Activated CD4-positive, alpha-beta memory T cell treated with anti-CD3 and anti-CD28 coated beads, Interleukin-2, amount 10 ng/mL, durations not matched to agents 7 days and 5 days (primary cell): ENCODE measurements around the gene TBC1D19. TPM values are rescaled to one million over a fixed set of nuclear protein-coding genes. Genes with fewer than 3 reads are reported as not detected.

ENCODE experiments used
- CTCF ChIA-PET: fragments of 350-600 bp; sonication (Branson Sonifier 250); formaldehyde crosslinking; loops from one replicate; lab custom pipeline; 2021; ENCODE audit warnings: antibody characterized with exemption, inconsistent platforms; lab: Charles Lee
- POLR2A ChIA-PET: fragments of 350-600 bp; sonication (Branson Sonifier 250); formaldehyde crosslinking; loops from one replicate; lab custom pipeline; 2021; ENCODE audit warnings: antibody characterized with exemption; lab: Charles Lee
- DNase-seq: peaks from one replicate; pipeline ENCODE4 v3.0.0-alpha.2; 2020
- H3K27ac Mint-ChIP-seq: one replicate; pipeline ENCODE4 v1.8.0; 2021; ENCODE audit warnings: mild to moderate bottlenecking, mixed read lengths
- H3K27me3 Mint-ChIP-seq: one replicate; pipeline ENCODE4 v1.8.0; 2021; ENCODE audit warnings: mixed read lengths
- H3K36me3 Mint-ChIP-seq: one replicate; pipeline ENCODE4 v1.8.0; 2021; ENCODE audit warnings: low read depth, mixed read lengths
- H3K4me1 Mint-ChIP-seq: one replicate; pipeline ENCODE4 v1.8.0; 2021; ENCODE audit warnings: mixed read lengths
- H3K4me3 Mint-ChIP-seq: one replicate; pipeline ENCODE4 v1.8.0; 2021; ENCODE audit warnings: mild to moderate bottlenecking, mixed read lengths
- H3K9me3 Mint-ChIP-seq: one replicate; pipeline ENCODE4 v1.8.0; 2021; ENCODE audit warnings: mixed read lengths
- total RNA-seq, 2 experiments: library from RNA; stranded (reverse); gene quantifications; one replicate each; pipeline ENCODE4 v1.2.3, GENCODE V29; 2021

The TBC1D19 gene
- total RNA-seq, 2 experiments from 2014 or later, result 5.6 to 7.1 TPM

- H3K27me3 Mint-ChIP-seq, result no peaks in the 10 kb centered on the region
- H3K36me3 Mint-ChIP-seq, result no peaks in the 10 kb centered on the region
- H3K4me1 Mint-ChIP-seq, result peaks cover 7% of the 10 kb centered on the region
- CTCF ChIA-PET, result no interaction called here
- no peak overlapping the region for H3K27ac Mint-ChIP-seq
- no peak for DNase-seq
- H3K9me3 Mint-ChIP-seq, result no peaks in the 10 kb centered on the region
- H3K4me3 Mint-ChIP-seq, result no peak overlapping the region
- POLR2A ChIA-PET, result no interaction called here
Measured at GRCh38 chr4:26784207-26784865, 200.5 kb downstream of the TBC1D19 start.

DNA sequence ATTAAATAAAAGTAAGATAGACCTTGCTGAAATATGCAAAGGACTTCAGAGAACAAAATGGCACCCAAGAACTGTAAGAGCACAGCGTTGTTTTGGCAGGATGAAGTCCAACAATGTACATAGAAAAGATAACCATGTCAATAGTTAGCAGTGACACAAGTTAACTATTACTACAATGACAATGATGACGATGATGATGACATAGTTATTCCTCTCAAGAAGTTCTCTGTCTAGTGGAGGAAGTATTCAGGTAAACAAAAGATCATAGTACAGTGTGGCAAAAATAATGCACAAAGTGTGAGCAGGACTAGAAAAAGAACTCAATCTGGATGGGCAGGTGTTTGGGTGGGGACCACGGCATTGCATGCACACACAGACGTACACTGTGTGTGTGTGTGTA is 201.4 kb downstream of the TBC1D19 start:
- no peak overlapping the region for H3K4me3 Mint-ChIP-seq
- no peaks in the 10 kb centered on the region for H3K27me3 Mint-ChIP-seq
- ChIA-PET CTCF (no interaction called here), POLR2A (no interaction called here)
- no peak for DNase-seq
- peaks cover 7% of the 10 kb centered on the region for H3K4me1 Mint-ChIP-seq
- no peaks in the 10 kb centered on the region for H3K36me3 Mint-ChIP-seq
- no peaks in the 10 kb centered on the region for H3K9me3 Mint-ChIP-seq
- H3K27ac Mint-ChIP-seq, result no peak overlapping the region

DNA sequence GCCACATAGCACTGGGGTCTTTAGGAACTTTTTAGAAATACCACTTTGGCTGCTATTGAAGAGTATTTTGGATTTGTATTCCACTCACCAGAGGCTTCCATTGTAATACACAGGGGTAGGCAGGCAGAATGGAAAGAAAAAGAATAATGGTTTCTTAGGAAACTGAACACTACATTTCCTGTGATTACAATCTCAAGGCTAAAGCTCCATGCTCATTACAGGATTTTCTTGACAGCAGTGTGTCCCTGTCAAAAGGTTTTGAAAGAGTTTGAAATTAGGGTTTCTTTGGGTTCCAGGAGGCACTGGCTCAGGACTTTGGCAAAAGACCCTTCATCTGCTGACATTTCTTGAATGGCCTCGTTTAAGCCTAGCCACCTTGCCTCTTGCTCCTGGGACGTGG is 201.9 kb downstream of the TBC1D19 start:
- Mint-ChIP-seq H3K27ac (no peak overlapping the region), H3K9me3 (no peaks in the 10 kb centered on the region), H3K4me3 (no peak overlapping the region), H3K36me3 (no peaks in the 10 kb centered on the region), H3K27me3 (no peaks in the 10 kb centered on the region), H3K4me1 (peaks cover 7% of the 10 kb centered on the region)
- POLR2A ChIA-PET, result no interaction called here
- CTCF ChIA-PET, result no interaction called here
- no peak for DNase-seq

DNA sequence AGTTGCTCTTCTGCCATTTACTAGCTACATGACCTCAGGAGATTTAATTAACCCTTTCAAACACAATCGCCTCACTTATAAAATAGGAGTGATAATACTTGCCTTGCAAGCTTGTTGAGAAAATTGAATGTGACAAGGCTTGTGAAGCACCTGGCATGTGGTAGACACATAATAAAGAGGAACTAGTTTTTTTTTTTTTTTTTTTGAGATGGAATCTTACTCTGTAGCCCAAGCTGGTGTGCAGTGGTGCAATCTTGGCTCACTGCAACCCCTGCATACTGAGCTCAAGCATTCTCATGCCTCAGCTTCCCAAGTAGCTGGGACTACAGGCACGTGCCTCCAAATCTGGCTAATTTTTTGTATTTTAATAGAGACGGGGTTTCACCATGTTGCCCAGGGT is 203.0 kb downstream of the TBC1D19 start:
- POLR2A ChIA-PET, result interaction anchor here (1.7 kb wide), 1 partner anchor 221 kb away, joined by 4 read pairs; no protein-coding TSS in a partner anchor
- H3K9me3 Mint-ChIP-seq, result no peaks in the 10 kb centered on the region

DNA sequence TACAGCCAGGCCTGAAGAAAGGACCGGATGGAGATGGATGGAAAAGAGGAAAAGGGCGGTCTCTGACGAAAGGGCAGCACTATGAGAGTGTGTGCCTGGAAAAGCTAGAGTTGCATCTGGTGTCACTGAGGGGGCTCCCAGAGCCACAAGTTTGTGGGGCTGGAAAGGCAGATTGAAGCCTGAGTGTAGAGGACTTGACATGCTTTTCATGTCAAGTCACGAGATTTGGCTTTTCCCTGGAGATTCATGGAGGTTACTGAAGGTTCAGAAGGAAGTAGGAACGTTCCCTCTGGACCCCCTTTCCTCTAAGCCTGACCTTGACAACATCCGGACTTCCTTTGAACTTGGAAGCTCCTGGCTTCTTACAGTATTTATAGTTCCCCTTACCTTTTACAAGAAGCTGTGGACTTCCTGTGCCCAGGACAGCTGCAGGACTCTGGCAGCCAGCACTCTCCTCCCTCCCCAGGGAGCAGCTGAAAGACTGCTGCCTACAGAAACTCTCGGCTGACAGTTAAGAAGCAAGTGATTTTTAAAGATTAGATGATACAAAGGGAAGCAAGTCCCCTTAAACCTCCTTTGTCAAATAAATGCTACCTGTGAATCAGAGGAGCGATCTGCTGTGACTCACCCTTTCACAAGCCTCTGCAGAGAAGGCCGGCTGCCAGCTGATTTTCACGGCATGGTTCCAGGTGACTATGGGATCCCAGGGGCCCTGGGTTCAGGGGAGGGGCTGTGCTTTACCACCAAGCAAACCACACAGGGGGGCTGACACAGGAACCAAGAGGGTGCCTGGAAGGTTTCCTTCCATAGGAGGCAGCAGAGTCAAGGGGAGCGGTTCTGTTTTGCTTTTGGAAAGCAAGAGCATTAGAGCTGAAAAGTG is 203.8 kb downstream of the TBC1D19 start:
- no peak overlapping the region for H3K4me3 Mint-ChIP-seq
- CTCF ChIA-PET, result no interaction called here
- H3K9me3 Mint-ChIP-seq, result no peaks in the 10 kb centered on the region
- DNase-seq, result no peak
- peak overlapping the region; percentile 42 for H3K27ac Mint-ChIP-seq
- peaks cover 7% of the 10 kb centered on the region for H3K4me1 Mint-ChIP-seq
- no peaks in the 10 kb centered on the region for H3K27me3 Mint-ChIP-seq
- POLR2A ChIA-PET, result interaction anchor here (1.7 kb wide), 1 partner anchor 220 kb away, joined by 4 read pairs; no protein-coding TSS in a partner anchor
- H3K36me3 Mint-ChIP-seq, result no peaks in the 10 kb centered on the region

More for the DNA sequence above, 203.0 kb downstream of the TBC1D19 start:
- no peak overlapping the region for H3K27ac Mint-ChIP-seq
- no peaks in the 10 kb centered on the region for H3K27me3 Mint-ChIP-seq
- peaks cover 7% of the 10 kb centered on the region for H3K4me1 Mint-ChIP-seq
- H3K4me3 Mint-ChIP-seq, result no peak overlapping the region
- no peak for DNase-seq
- CTCF ChIA-PET, result interaction anchor here (0.8 kb wide), 1 partner anchor 35 kb away, joined by 4 read pairs; no protein-coding TSS in a partner anchor
- no peaks in the 10 kb centered on the region for H3K36me3 Mint-ChIP-seq

DNA sequence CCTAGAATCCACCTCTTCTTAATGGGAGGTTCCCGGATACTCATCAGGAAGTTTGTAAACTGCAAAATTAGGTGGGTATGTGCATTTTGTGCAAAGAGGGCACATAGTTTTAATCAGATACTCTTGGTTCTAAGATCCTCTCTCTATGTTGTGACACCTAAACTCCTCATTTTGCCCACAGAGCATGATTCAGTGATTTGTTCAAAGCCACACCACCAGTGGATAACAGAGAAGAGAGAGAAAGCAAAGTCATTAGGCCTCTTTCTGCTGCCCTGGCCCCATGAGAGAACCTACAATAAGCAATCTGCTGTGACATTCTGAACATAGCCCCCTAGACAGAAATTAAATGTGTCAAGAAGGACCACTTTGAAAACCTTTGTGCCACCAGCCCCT is 204.5 kb downstream of the TBC1D19 start:
- Mint-ChIP-seq H3K27me3 (no peaks in the 10 kb centered on the region), H3K4me1 (peaks cover 7% of the 10 kb centered on the region), H3K36me3 (no peaks in the 10 kb centered on the region), H3K27ac (no peak overlapping the region), H3K4me3 (no peak overlapping the region), H3K9me3 (no peaks in the 10 kb centered on the region)
- DNase-seq, result no peak
- POLR2A ChIA-PET, result interaction anchor here (1.7 kb wide), 1 partner anchor 219 kb away, joined by 4 read pairs; no protein-coding TSS in a partner anchor
- CTCF ChIA-PET, result no interaction called here

DNA sequence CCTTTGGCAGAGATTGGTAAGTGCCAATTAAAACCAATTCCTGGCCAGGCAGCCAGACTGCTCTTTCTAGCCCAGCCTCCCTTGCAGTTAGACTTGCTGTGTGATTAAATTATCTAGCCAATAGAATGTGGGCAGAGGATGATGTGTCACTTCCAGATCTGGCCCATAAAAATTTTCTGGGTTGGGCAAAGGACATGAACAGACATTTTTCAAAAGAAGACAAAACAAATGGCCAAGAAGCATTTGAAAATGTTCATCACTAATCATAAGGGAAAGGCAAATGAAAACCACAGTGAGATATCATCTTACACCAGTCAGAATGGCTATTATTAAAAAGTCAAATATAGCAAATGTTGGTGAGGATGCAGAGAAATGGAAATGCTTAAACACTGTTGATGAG is 205.3 kb downstream of the TBC1D19 start:
- POLR2A ChIA-PET, result no interaction called here
- Mint-ChIP-seq H3K36me3 (no peaks in the 10 kb centered on the region), H3K27ac (no peak overlapping the region), H3K4me3 (no peak overlapping the region), H3K4me1 (peaks cover 7% of the 10 kb centered on the region), H3K27me3 (no peaks in the 10 kb centered on the region), H3K9me3 (peaks cover 3% of the 10 kb centered on the region)
- no peak for DNase-seq
- CTCF ChIA-PET, result no interaction called here

DNA sequence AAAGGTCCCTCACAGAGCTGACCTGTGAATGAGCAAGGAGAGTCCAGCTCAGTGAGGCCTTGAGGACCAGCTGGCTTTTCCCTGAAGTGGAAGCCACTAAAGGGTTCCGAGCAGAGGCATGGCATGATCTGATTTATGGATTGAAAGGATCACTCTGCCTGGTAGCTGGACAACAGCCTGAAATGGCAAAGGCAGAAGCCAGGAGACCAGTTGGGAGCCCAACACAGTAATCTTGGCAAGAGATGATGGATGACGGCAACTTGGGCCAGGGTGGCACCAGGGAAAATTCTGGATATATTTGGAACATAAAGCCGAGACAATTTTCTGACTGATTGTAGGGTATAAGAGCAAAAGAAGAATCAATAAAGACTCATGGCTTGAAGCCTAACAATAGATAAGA is 207.5 kb downstream of the TBC1D19 start:
- Mint-ChIP-seq H3K9me3 (peaks cover 3% of the 10 kb centered on the region), H3K4me3 (no peak overlapping the region), H3K36me3 (no peaks in the 10 kb centered on the region), H3K27ac (no peak overlapping the region), H3K27me3 (no peaks in the 10 kb centered on the region), H3K4me1 (peaks cover 7% of the 10 kb centered on the region)
- ChIA-PET POLR2A (interaction anchor here (1.0 kb wide), 1 partner anchor 11 kb away, joined by 3 read pairs; no protein-coding TSS in a partner anchor), CTCF (no interaction called here)
- DNase-seq, result no peak

DNA sequence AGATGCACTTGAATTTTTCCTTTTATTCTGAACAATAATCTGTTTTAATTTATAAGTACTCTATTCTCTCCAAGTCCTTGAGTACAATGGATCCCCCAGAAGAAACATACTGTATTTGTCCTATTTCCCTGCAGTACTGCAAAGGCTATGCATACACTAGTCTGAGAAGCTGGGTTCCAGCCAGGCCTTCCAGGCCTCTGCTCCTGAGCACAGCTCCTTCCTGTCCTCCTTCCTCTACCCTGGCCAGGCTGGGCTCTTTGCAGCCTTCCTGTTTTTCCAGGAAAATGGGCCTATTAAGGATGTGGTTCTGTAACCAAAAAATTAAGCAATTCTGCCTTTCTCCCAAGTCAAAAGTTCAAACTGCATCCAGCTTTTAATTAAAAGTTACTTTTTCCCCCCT is 208.8 kb downstream of the TBC1D19 start:
- H3K36me3 Mint-ChIP-seq, result no peaks in the 10 kb centered on the region
- H3K4me1 Mint-ChIP-seq, result peaks cover 7% of the 10 kb centered on the region
- CTCF ChIA-PET, result no interaction called here
- no peak overlapping the region for H3K27ac Mint-ChIP-seq
- H3K4me3 Mint-ChIP-seq, result no peak overlapping the region
- POLR2A ChIA-PET, result no interaction called here
- H3K27me3 Mint-ChIP-seq, result no peaks in the 10 kb centered on the region
- H3K9me3 Mint-ChIP-seq, result peaks cover 3% of the 10 kb centered on the region
- DNase-seq, result no peak

DNA sequence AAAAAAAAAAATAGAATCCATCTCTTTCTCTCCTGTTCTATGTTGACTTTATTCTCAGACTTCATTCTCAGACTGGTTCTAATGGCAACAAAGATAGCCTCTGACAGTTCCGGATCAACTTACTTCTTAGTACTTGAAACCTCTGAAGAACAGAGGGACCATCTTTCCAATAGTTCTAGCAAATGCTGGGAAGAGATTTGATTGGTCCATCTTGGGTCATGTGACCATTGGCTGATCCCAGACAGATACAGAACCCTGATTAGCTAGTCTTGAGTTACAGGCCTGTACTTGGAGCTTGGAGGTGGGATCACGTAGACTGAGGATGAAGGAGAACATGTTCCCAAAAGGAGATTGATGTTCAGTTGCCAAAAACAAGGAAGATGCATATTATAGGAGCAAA is 209.9 kb downstream of the TBC1D19 start:
- no peak overlapping the region for H3K4me3 Mint-ChIP-seq
- ChIA-PET CTCF (no interaction called here), POLR2A (no interaction called here)
- H3K9me3 Mint-ChIP-seq, result peaks cover 3% of the 10 kb centered on the region
- H3K36me3 Mint-ChIP-seq, result no peaks in the 10 kb centered on the region
- H3K27me3 Mint-ChIP-seq, result no peaks in the 10 kb centered on the region
- no peaks in the 10 kb centered on the region for H3K4me1 Mint-ChIP-seq
- DNase-seq, result no peak
- H3K27ac Mint-ChIP-seq, result no peak overlapping the region

- Mint-ChIP-seq H3K4me1 (peaks cover 3% of the 10 kb centered on the region), H3K36me3 (no peaks in the 10 kb centered on the region), H3K9me3 (peaks cover 5% of the 10 kb centered on the region), H3K27ac (no peak overlapping the region), H3K27me3 (no peaks in the 10 kb centered on the region), H3K4me3 (no peak overlapping the region)
- no peak for DNase-seq
- ChIA-PET CTCF (no interaction called here), POLR2A (no interaction called here)
Measured at GRCh38 chr4:26796081-26796480, 212.2 kb downstream of the TBC1D19 start.

DNA sequence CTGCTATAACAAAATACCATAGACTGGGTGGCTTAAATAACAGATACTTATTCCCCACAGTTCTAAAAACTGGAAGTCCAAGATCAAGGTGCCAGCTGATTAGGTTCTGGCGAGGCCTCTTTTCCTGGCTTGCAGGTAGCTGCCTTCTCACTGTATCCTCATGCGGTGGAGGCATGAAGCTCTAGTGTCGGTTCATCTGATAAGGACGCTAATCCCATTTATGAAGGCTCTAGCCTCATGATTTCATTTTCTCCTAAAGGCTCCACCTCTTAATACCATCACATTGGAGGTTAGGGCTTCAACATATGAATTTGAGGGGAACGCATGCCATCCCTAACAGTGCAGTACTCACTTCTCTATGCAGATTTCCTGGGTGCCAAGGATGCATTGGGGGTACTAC is 218.9 kb downstream of the TBC1D19 start:
- no peak for DNase-seq
- Mint-ChIP-seq H3K36me3 (no peaks in the 10 kb centered on the region), H3K27ac (no peak overlapping the region), H3K4me1 (peaks cover 5% of the 10 kb centered on the region), H3K27me3 (no peaks in the 10 kb centered on the region), H3K9me3 (peaks cover 2% of the 10 kb centered on the region), H3K4me3 (no peak overlapping the region)
- ChIA-PET CTCF (no interaction called here), POLR2A (no interaction called here)

GRCh38 chr4:26803211-26803861 is 219.5 kb downstream of the TBC1D19 start:
- Mint-ChIP-seq H3K4me3 (no peak overlapping the region), H3K27me3 (no peaks in the 10 kb centered on the region), H3K4me1 (peaks cover 5% of the 10 kb centered on the region), H3K36me3 (no peaks in the 10 kb centered on the region), H3K27ac (no peak overlapping the region), H3K9me3 (peaks cover 2% of the 10 kb centered on the region)
- ChIA-PET POLR2A (no interaction called here), CTCF (no interaction called here)
- DNase-seq, result no peak
